Kidney (tissue), 14 donors: Measurements from ENCODE around the gene MRPL34. TPM values are rescaled to one million over a fixed set of nuclear protein-coding genes. Genes with fewer than 3 reads are reported as not detected.

Source experiments
- DNase-seq, 5 donors: peaks; one replicate each; pipeline ENCODE4 v3.0.0-alpha.2; 2013 to 2020
- FAIRE-seq: peaks from 2 replicates; lab custom pipeline; 2012; peaks lifted over from hg19 to GRCh38; lab: Jason Lieb, UNC
- H3K27ac ChIP-seq, 2 donors: one replicate each; pipeline ENCODE4 v1.7.0; 2013; ENCODE audit warnings: low read depth in 2 of 2, low read length in 2 of 2, inconsistent platforms in 1 of 2
- H3K27me3 ChIP-seq: one replicate; pipeline ENCODE4 v1.7.1; 2013; ENCODE audit warnings: low read length, inconsistent platforms; ENCODE audit not compliant: control insufficient read depth, insufficient read depth
- H3K36me3 ChIP-seq, 3 donors: one replicate each; pipeline versions ENCODE4 v1.7.0 to v1.7.1; 2013; ENCODE audit warnings: low read length in 3 of 3, control low read depth in 1 of 3, inconsistent platforms in 1 of 3; ENCODE audit not compliant: insufficient read depth in 3 of 3, control insufficient read depth in 2 of 3
- H3K4me1 ChIP-seq, 3 donors: one replicate each; pipeline versions ENCODE4 v1.7.0 to v1.7.1; 2013; ENCODE audit warnings: low read length in 3 of 3, inconsistent platforms in 1 of 3, low read depth in 1 of 3; ENCODE audit not compliant: control insufficient read depth in 2 of 3, insufficient read depth in 2 of 3
- H3K4me3 ChIP-seq, 3 donors: one replicate each; pipeline versions ENCODE4 v1.7.0 to v1.8.1; 2013; ENCODE audit warnings: low read length in 3 of 3, control low read depth in 1 of 3, inconsistent platforms in 1 of 3
- H3K9ac ChIP-seq, 3 donors: one replicate each; pipeline versions ENCODE4 v1.7.0 to v1.7.1; 2013; ENCODE audit warnings: low read length in 3 of 3, control low read depth in 1 of 3, inconsistent platforms in 1 of 3
- H3K9me3 ChIP-seq, 3 donors: one replicate each; pipeline versions ENCODE4 v1.7.0 to v1.7.1; 2013; ENCODE audit warnings: low read length in 3 of 3, control low read depth in 1 of 3, inconsistent platforms in 1 of 3; ENCODE audit not compliant: control insufficient read depth in 2 of 3, insufficient read depth in 1 of 3
- CTCF ChIP-seq: IDR thresholded peaks from 3 replicates; pipeline ENCODE4 v1.5.1; 2012; ENCODE audit warnings: mild to moderate bottlenecking, moderate library complexity, borderline replicate concordance; ENCODE audit not compliant: insufficient read depth; ENCODE audit errors: extremely low read depth
- intact Hi-C: fragments of 100-400 bp; cut with DNase I; formaldehyde crosslinking; loops from one replicate; pipeline ENCODE4 v1.11.1; 2022
- polyA plus RNA-seq: library from polyadenylated mRNA; stranded (reverse); fragments of 350-450 nt; fragmentation: Illumina TruSeq; extraction: RNeasy Lipid Tissue Mini Kit (QIAGEN cat#74804); gene quantifications from one replicate; pipeline ENCODE4 v1.2.3, GENCODE V29; 2014; ENCODE audit warnings: low read depth, low replicate concordance; ENCODE audit not compliant: insufficient read depth
- total RNA-seq: library from RNA; stranded (reverse); fragmentation: NEBNext Ultra II Directional; extraction: Animal tissue kit (Norgen Biotek cat#: 25700); gene quantifications from one replicate; pipeline ENCODE4 v1.2.1, GENCODE V29; 2021
- donor health status: control.
- donor health status: control.
- donor health status: control.
- donor health status: control.
- donor health status: control.
- donor health status: DM: yes; HTN: yes; CAD: no.
- donor health status: Normal renal cell carcinoma (clear cell type).

The MRPL34 gene
- total and polyA plus RNA-seq, 2 donors from 2014 or later: 59.3 to 369 TPM

DNA sequence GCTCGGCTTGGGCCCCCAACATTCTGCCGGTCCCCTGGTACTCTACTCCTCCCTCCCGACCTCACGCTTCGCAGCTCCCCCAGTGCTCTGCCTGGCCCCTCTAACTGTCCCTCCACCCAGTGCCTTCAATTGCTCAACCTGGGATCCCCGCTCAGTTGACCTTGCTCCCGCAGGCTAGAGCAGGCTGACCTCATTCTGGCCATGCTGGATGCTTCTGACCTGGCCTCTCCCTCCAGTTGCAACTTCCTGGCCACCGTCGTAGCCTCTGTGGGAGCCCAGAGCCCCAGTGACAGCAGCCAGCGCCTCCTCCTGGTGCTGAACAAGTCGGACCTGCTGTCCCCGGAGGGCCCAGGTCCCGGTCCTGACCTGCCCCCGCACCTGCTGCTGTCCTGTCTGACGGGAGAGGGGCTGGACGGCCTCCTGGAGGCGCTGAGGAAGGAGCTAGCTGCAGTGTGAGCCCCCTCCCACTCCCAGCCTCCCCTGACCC is 35.2 kb downstream of the MRPL34 start:
- no peak overlapping the region for H3K9ac ChIP-seq
- H3K4me1 ChIP-seq: peaks cover 0 to 11% (median 0%) of the 10 kb centered on the region in 3 donors
- H3K4me3 ChIP-seq: no peak overlapping the region
- H3K27me3 ChIP-seq: no peaks in the 10 kb centered on the region
- no peaks in the 10 kb centered on the region for H3K36me3 ChIP-seq
- H3K27ac ChIP-seq: no peak overlapping the region
- no peaks in the 10 kb centered on the region for H3K9me3 ChIP-seq
- FAIRE-seq (no peak), DNase-seq (no peak)
- intact Hi-C loops: no loop called here
- no peak for TF ChIP-seq CTCF

DNA sequence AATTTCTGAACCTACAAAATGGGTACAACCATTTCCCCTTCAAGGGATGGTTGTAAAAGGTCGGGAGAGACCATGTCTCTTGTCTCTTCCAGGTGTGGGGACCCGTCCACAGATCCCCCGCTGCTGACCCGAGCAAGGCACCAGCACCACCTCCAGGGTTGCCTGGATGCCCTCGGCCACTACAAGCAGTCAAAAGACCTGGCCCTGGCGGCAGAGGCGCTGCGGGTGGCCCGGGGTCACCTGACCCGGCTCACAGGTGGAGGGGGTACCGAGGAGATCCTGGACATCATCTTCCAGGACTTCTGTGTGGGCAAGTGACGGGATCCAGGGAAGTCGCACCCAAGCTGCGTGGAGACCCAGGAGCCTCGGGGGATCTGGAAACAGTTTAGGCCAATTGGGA is 35.7 kb downstream of the MRPL34 start:
- Histone ChIP-seq H3K4me1 (peaks cover 0 to 11% (median 0%) of the 10 kb centered on the region in 3 donors), H3K27me3 (no peaks in the 10 kb centered on the region), H3K4me3 (no peak overlapping the region), H3K36me3 (no peaks in the 10 kb centered on the region), H3K9me3 (no peaks in the 10 kb centered on the region), H3K27ac (no peak overlapping the region), H3K9ac (no peak overlapping the region)
- DNase-seq (no peak), FAIRE-seq (no peak)
- intact Hi-C loops: no loop called here
- no peak for TF ChIP-seq CTCF

DNA sequence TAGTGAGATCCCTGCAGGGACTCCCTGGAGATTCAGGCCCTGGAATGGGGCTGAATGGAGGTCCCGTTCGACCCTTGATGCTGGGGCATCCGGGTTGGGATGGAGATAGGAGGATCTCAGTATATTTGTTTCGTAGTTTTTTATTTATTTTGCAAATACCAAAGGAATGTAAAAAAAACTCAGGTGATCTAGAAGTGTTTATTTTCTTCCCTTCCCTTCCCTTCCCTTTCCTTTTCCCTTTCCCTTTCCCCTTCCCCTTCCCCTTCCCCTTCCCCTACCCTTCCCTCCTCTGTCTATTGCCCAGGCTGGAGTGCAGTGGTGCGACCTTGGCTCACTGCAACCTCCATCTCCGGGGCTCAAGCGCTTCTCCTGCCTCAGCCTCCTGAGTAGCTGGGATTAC is 36.2 kb downstream of the MRPL34 start:
- DNase-seq (no peak), FAIRE-seq (no peak)
- Histone ChIP-seq H3K4me1 (peaks cover 0 to 11% (median 0%) of the 10 kb centered on the region in 3 donors), H3K27ac (no peak overlapping the region), H3K9me3 (no peaks in the 10 kb centered on the region), H3K36me3 (no peaks in the 10 kb centered on the region), H3K9ac (no peak overlapping the region), H3K27me3 (no peaks in the 10 kb centered on the region), H3K4me3 (no peak overlapping the region)
- no peak for TF ChIP-seq CTCF
- intact Hi-C loops: no loop called here
